Endothelial cell of umbilical vein (primary cell): ENCODE data around the gene LSM3. TPM values are rescaled to one million over a fixed set of nuclear protein-coding genes. Genes with fewer than 3 reads are reported as not detected.

Experiments used
- BruUV-seq: library from RNA; stranded (reverse); fragments of 400-500 nt; replicated peaks from 2 replicates; lab custom pipeline; 2021; lab: Mats Ljungman, UMichigan
- CTCF ChIA-PET: fragments of 300-600, 350-600 bp; sonication (Branson Sonifier 250); formaldehyde crosslinking; loops from one replicate; lab custom pipeline; 2021; ENCODE audit warnings: antibody characterized with exemption, inconsistent platforms; lab: Charles Lee
- POLR2A ChIA-PET: fragments of 300-600, 350-600 bp; sonication (Branson Sonifier 250); formaldehyde crosslinking; loops from one replicate; lab custom pipeline; 2021; ENCODE audit warnings: antibody characterized with exemption, inconsistent platforms; lab: Charles Lee
- DNase-seq: peaks from one replicate; pipeline ENCODE4 v3.0.0-alpha.2; 2011; ENCODE audit warnings: low read depth, low spot score
- FAIRE-seq: peaks from 2 replicates; lab custom pipeline; 2011; peaks lifted over from hg19 to GRCh38; lab: Jason Lieb, UNC
- H2AFZ ChIP-seq: 2 replicates; pipeline ENCODE4 v1.6.0; 2012; ENCODE audit warnings: low read depth, low read length, control low read depth, inconsistent platforms
- H3K27ac ChIP-seq: 2 replicates; pipeline ENCODE4 v1.5.1; 2011; ENCODE audit warnings: low read depth, mild to moderate bottlenecking, control low read depth, low read length, moderate library complexity; ENCODE audit not compliant: insufficient read depth
- H3K27me3 ChIP-seq, 2 experiments: 2 replicates each; pipeline versions ENCODE4 v1.6.0 to v1.6.1; 2011; ENCODE audit warnings: low read length in 2 of 2, mixed read lengths in 1 of 2; ENCODE audit not compliant: control insufficient read depth in 2 of 2, insufficient read depth in 2 of 2
- H3K36me3 ChIP-seq, 2 experiments: 2 replicates in 1 of 2; 3 replicates in 1 of 2; pipeline ENCODE4 v1.5.1; 2011; ENCODE audit warnings: low read length in 2 of 2, mild to moderate bottlenecking in 1 of 2, moderate library complexity in 1 of 2; ENCODE audit not compliant: control insufficient read depth in 2 of 2, insufficient read depth in 2 of 2; ENCODE audit errors: extremely low read depth in 1 of 2
- H3K4me1 ChIP-seq: 3 replicates; pipeline ENCODE4 v1.5.1; 2011; ENCODE audit warnings: mild to moderate bottlenecking, low read length; ENCODE audit not compliant: control insufficient read depth, insufficient read depth; ENCODE audit errors: extremely low read depth
- H3K4me2 ChIP-seq: 2 replicates; pipeline ENCODE4 v1.6.1; 2011; ENCODE audit warnings: low read length, control low read depth, mixed read lengths; ENCODE audit not compliant: insufficient read depth
- H3K4me3 ChIP-seq, 3 experiments: fragments of 200-600 bp in 1 of 3; sonication (generic), shearing (Covaris generic) in 1 of 3; replicated peaks in 1 of 3; 2 replicates each; pipeline ENCODE4 v1.5.1; 2011 to 2016; ENCODE audit warnings: control low read depth in 3 of 3, low read length in 3 of 3, mild to moderate bottlenecking in 2 of 3, inconsistent platforms in 1 of 3, low read depth in 1 of 3, moderate library complexity in 1 of 3; ENCODE audit not compliant: insufficient read depth in 1 of 3
- H3K79me2 ChIP-seq: 2 replicates; pipeline ENCODE4 v1.6.0; 2012; ENCODE audit warnings: low read length, inconsistent platforms; ENCODE audit not compliant: control insufficient read depth, insufficient read depth
- H3K9ac ChIP-seq: replicated peaks from 2 replicates; pipeline ENCODE3; 2011; ENCODE audit warnings: low read length, control low read depth; ENCODE audit not compliant: insufficient read depth; ENCODE audit errors: extremely low read depth
- H3K9me1 ChIP-seq: replicated peaks from 3 replicates; pipeline ENCODE4 v1.6.0; 2011; ENCODE audit warnings: mild to moderate bottlenecking, low read length; ENCODE audit not compliant: control insufficient read depth, insufficient read depth; ENCODE audit errors: extremely low read depth
- H3K9me3 ChIP-seq: replicated peaks from 2 replicates; pipeline ENCODE4 v1.5.1; 2012; ENCODE audit warnings: low read length, inconsistent platforms; ENCODE audit not compliant: control insufficient read depth, insufficient read depth
- H4K20me1 ChIP-seq: replicated peaks from 2 replicates; pipeline ENCODE3; 2011; ENCODE audit warnings: mild to moderate bottlenecking, low read length; ENCODE audit not compliant: control insufficient read depth, insufficient read depth; ENCODE audit errors: extremely low read depth
- EZH2 ChIP-seq: IDR thresholded peaks from 2 replicates; pipeline ENCODE4 v1.6.1; 2012; ENCODE audit warnings: borderline replicate concordance, low read depth, mild to moderate bottlenecking, moderate library complexity, low read length, inconsistent platforms; ENCODE audit not compliant: severe bottlenecking
- FOS ChIP-seq: IDR thresholded peaks from 2 replicates; pipeline ENCODE4 v1.6.1; 2011; ENCODE audit warnings: mild to moderate bottlenecking, low read length, moderate library complexity, borderline replicate concordance; ENCODE audit not compliant: insufficient read depth
- GATA2 ChIP-seq: IDR thresholded peaks from 2 replicates; pipeline ENCODE4 v1.7.0; 2011; ENCODE audit warnings: low read depth, mild to moderate bottlenecking, moderate library complexity, mixed read lengths, low read length; ENCODE audit not compliant: insufficient read length, insufficient read depth
- JUN ChIP-seq: IDR thresholded peaks from 2 replicates; pipeline ENCODE4 v1.6.1; 2011; ENCODE audit warnings: borderline replicate concordance, low read depth; ENCODE audit not compliant: insufficient read length, insufficient read depth
- MYC ChIP-seq: IDR thresholded peaks from one replicate; pipeline ENCODE4 v1.6.1; 2011; ENCODE audit warnings: mild to moderate bottlenecking, low read depth, low read length
- POLR2A ChIP-seq: IDR thresholded peaks from 2 replicates; pipeline ENCODE4 v1.6.1; 2012; ENCODE audit warnings: low read depth, mild to moderate bottlenecking, control low read depth, low read length
- POLR2AphosphoS5 ChIP-seq: IDR thresholded peaks from 2 replicates; pipeline ENCODE4 v1.6.1; 2012; ENCODE audit warnings: low read depth, mild to moderate bottlenecking, control low read depth, low read length, moderate library complexity; ENCODE audit not compliant: insufficient read depth
- dilution Hi-C: fragments of 300-500 bp; cut with MboI; formaldehyde crosslinking; loops from one replicate; pipeline ENCODE4 v1.15.0; 2019; ENCODE audit warnings: low sequenced_read_pairs; ENCODE audit not compliant: extremely low pct_ligation_motif_present
- intact Hi-C: fragments of 100-400 bp; cut with micrococcal nuclease; formaldehyde crosslinking; loops from one replicate; pipeline ENCODE4 v1.10.0; 2022
- polyA plus RNA-seq, 4 experiments: library from polyadenylated mRNA; depleted of rRNA in 3 of 4; stranded (reverse) in 3 of 4; unstranded in 1 of 4; fragments of >200 nt; gene quantifications; 2 replicates each; pipeline versions ENCODE4 v1.2.1 to v1.2.3, GENCODE V29; 2011 to 2012; ENCODE audit warnings: missing spikeins in 1 of 4
- total RNA-seq: library from RNA; stranded (reverse); gene quantifications from 2 replicates; pipeline ENCODE4 v1.2.3, GENCODE V29; 2021
- TF ChIP-seq, protein P1 (sequence below), 2 donors: IDR thresholded peaks; 1 replicate in 1 of 2; 2 replicates in 1 of 2; pipeline ENCODE4 v1.5.1; 2011; ENCODE audit warnings: low read length in 2 of 2, mild to moderate bottlenecking in 2 of 2, moderate library complexity in 2 of 2, control low read depth in 1 of 2, inconsistent platforms in 1 of 2, low read depth in 1 of 2; ENCODE audit not compliant: insufficient read depth in 1 of 2; ENCODE audit errors: extremely low read depth in 1 of 2
- TF ChIP-seq, protein P2 (sequence below): IDR thresholded peaks from 2 replicates; pipeline ENCODE4 v1.6.1; 2011; ENCODE audit not compliant: insufficient read depth, insufficient read length

The LSM3 gene
- total and polyA plus RNA-seq, 2 donors (not counting 3 experiments of a cell fraction or from before 2014, with no cell fraction given), result 4.4 to 13.0 TPM

DNA sequence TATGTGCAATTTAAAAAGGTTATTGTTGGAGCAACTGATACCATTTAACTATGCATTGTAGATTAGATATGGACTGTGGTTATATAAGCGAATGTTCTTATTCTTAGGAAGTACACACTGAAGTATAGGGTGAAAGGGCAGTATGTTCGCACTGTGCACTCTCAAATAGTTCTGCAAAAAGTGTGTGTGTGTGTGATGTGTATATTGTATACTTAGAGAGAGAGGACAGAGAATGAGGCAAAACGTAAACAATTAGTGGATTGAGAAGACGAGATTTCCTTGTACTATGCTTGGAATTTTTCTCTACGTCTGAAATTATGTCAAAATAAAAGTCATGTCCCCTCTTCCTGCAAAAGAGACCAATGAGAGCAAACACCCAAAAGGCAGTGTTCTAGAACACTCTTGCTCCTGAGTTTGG, 30.4 kb downstream of the LSM3 start:
- no peak for TF ChIP-seq POLR2AphosphoS5
- no peak for TF ChIP-seq GATA2
- TF ChIP-seq, protein P1, sequence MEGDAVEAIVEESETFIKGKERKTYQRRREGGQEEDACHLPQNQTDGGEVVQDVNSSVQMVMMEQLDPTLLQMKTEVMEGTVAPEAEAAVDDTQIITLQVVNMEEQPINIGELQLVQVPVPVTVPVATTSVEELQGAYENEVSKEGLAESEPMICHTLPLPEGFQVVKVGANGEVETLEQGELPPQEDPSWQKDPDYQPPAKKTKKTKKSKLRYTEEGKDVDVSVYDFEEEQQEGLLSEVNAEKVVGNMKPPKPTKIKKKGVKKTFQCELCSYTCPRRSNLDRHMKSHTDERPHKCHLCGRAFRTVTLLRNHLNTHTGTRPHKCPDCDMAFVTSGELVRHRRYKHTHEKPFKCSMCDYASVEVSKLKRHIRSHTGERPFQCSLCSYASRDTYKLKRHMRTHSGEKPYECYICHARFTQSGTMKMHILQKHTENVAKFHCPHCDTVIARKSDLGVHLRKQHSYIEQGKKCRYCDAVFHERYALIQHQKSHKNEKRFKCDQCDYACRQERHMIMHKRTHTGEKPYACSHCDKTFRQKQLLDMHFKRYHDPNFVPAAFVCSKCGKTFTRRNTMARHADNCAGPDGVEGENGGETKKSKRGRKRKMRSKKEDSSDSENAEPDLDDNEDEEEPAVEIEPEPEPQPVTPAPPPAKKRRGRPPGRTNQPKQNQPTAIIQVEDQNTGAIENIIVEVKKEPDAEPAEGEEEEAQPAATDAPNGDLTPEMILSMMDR (IDR thresholded peaks at IDR 0.05; ENCODE audit: extremely low read depth in 1 of 2, insufficient read depth in 1 of 2, low read depth in 1 of 2, low read length in 2 of 2), result no peak
- no peak for TF ChIP-seq MYC
- TF ChIP-seq EZH2, result no peak
- no peak for TF ChIP-seq FOS
- no peak for TF ChIP-seq JUN
- no peak for TF ChIP-seq POLR2A
- TF ChIP-seq, protein P2, sequence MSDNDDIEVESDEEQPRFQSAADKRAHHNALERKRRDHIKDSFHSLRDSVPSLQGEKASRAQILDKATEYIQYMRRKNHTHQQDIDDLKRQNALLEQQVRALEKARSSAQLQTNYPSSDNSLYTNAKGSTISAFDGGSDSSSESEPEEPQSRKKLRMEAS, result no peak
- no peak overlapping the region for H3K27ac ChIP-seq
- no peaks in the 10 kb centered on the region for H3K36me3 ChIP-seq
- H4K20me1 ChIP-seq, result no peaks in the 10 kb centered on the region
- DNase-seq, result no peak
- no peaks in the 10 kb centered on the region for H3K9me3 ChIP-seq
- no TSS peak for BruUV-seq
- no peak overlapping the region for H2AFZ ChIP-seq
- FAIRE-seq, result no peak
- ChIA-PET CTCF (interaction anchor here (1.0 kb wide), 1 partner anchor 339 kb away, joined by 3 read pairs; no protein-coding TSS in a partner anchor), POLR2A (no interaction called here)
- H3K4me1 ChIP-seq, result peaks cover 2% of the 10 kb centered on the region
- H3K4me3 ChIP-seq, result no peak overlapping the region
- H3K4me2 ChIP-seq, result no peak overlapping the region
- H3K27me3 ChIP-seq, result peaks cover 0 to 2% of the 10 kb centered on the region in 2 experiments
- H3K9me1 ChIP-seq, result no peaks in the 10 kb centered on the region
- intact Hi-C loops (no loop called here), dilution Hi-C loops (no loop called here)
- no peak overlapping the region for H3K9ac ChIP-seq
- H3K79me2 ChIP-seq, result no peaks in the 10 kb centered on the region
